SK-N-SH (cell line): ENCODE data around the gene ZNF337. TPM values are rescaled to one million over a fixed set of nuclear protein-coding genes. Genes with fewer than 3 reads are reported as not detected.

Experiments used
- CTCF ChIA-PET: fragments of 300-600, 350-600 bp; formaldehyde crosslinking; extraction: SDS; loops from one replicate; lab custom pipeline; 2021; lab: Yijun Ruan, JAX
- POLR2A ChIA-PET: fragments of 350-600 bp; sonication (Branson Sonifier 250); formaldehyde crosslinking; extraction: SDS; loops from one replicate; lab custom pipeline; 2020; ENCODE audit warnings: antibody characterized with exemption, inconsistent platforms; lab: Yijun Ruan, JAX
- DNase-seq: peaks from one replicate; pipeline ENCODE4 v3.0.0; 2012
- H2AFZ ChIP-seq: fragments of 200-600 bp; sonication (generic); 2 replicates; pipeline ENCODE4 v1.8.1; 2016; ENCODE audit warnings: antibody characterized with exemption, mild to moderate bottlenecking, low read depth
- H3F3A ChIP-seq: fragments of 200-600 bp; sonication (generic); replicated peaks from 2 replicates; pipeline ENCODE3; 2016; ENCODE audit warnings: antibody characterized with exemption, mild to moderate bottlenecking; ENCODE audit not compliant: insufficient read depth
- H3K27ac ChIP-seq, 2 experiments: fragments of 200-500 bp in 1 of 2; fragments of 200-600 bp in 1 of 2; sonication (Bioruptor generic) in 1 of 2; sonication (generic), shearing (Covaris generic) in 1 of 2; 2 replicates each; pipeline versions ENCODE4 v1.5.1 to v1.6.1; 2014 to 2016; ENCODE audit warnings: low read depth in 2 of 2, inconsistent platforms in 1 of 2, low read length in 1 of 2, mild to moderate bottlenecking in 1 of 2, mixed read lengths in 1 of 2
- H3K27me3 ChIP-seq: fragments of 200-600 bp; sonication (generic), shearing (Covaris generic); 2 replicates; pipeline ENCODE4 v1.6.1; 2016; ENCODE audit warnings: mixed run types; ENCODE audit not compliant: insufficient read depth
- H3K36me3 ChIP-seq, 2 experiments: fragments of 200-500 bp in 1 of 2; fragments of 200-600 bp in 1 of 2; sonication (Bioruptor generic) in 1 of 2; sonication (generic) in 1 of 2; replicated peaks in 1 of 2; 2 replicates each; pipeline versions ENCODE3 to v1.5.1; 2014 to 2016; ENCODE audit warnings: low read length in 1 of 2, mild to moderate bottlenecking in 1 of 2; ENCODE audit not compliant: insufficient read depth in 2 of 2, control insufficient read depth in 1 of 2
- H3K4me1 ChIP-seq, 2 experiments: fragments of 200-500 bp in 1 of 2; fragments of 200-600 bp in 1 of 2; sonication (Bioruptor generic) in 1 of 2; sonication (generic), shearing (Covaris generic) in 1 of 2; 2 replicates each; pipeline versions ENCODE4 v1.5.1 to v1.6.1; 2014 to 2016; ENCODE audit warnings: low read depth in 1 of 2, low read length in 1 of 2, mixed run types in 1 of 2; ENCODE audit not compliant: insufficient read depth in 2 of 2, control insufficient read depth in 1 of 2
- H3K4me2 ChIP-seq: fragments of 200-600 bp; sonication (generic), shearing (Covaris generic); 2 replicates; pipeline ENCODE4 v1.6.1; 2017; ENCODE audit warnings: mixed run types
- H3K4me3 ChIP-seq, 2 experiments: fragments of 200-500 bp in 1 of 2; fragments of 200-600 bp in 1 of 2; sonication (Bioruptor generic) in 1 of 2; sonication (generic), shearing (Covaris generic) in 1 of 2; 2 replicates each; pipeline versions ENCODE4 v1.5.1 to v1.8.1; 2014 to 2016; ENCODE audit warnings: low read depth in 2 of 2, inconsistent platforms in 1 of 2, low read length in 1 of 2, mild to moderate bottlenecking in 1 of 2, mixed read lengths in 1 of 2, moderate library complexity in 1 of 2
- H3K79me2 ChIP-seq: fragments of 200-600 bp; sonication (generic); 2 replicates; pipeline ENCODE4 v1.8.1; 2017; ENCODE audit warnings: mild to moderate bottlenecking; ENCODE audit not compliant: insufficient read depth
- H3K9ac ChIP-seq: fragments of 200-600 bp; sonication (generic); 2 replicates; pipeline ENCODE4 v1.6.1; 2017; ENCODE audit warnings: mixed run types
- H3K9me2 ChIP-seq: fragments of 200-600 bp; sonication (generic); 2 replicates; pipeline ENCODE4 v1.6.1; 2017; ENCODE audit warnings: mixed run types
- H3K9me3 ChIP-seq: fragments of 200-600 bp; sonication (generic); 2 replicates; pipeline ENCODE4 v1.6.1; 2017; ENCODE audit warnings: mixed run types, mild to moderate bottlenecking, moderate library complexity
- H4K20me1 ChIP-seq: fragments of 200-600 bp; sonication (generic); 2 replicates; pipeline ENCODE4 v1.6.1; 2017; ENCODE audit warnings: mild to moderate bottlenecking, mixed run types; ENCODE audit not compliant: insufficient read depth
- ELF1 ChIP-seq: IDR thresholded peaks from 2 replicates; pipeline ENCODE4 v1.4.0; 2012
- EP300 ChIP-seq, 2 experiments: IDR thresholded peaks; 2 replicates each; pipeline versions ENCODE4 v1.4.0 to v1.6.1; 2012; ENCODE audit warnings: borderline replicate concordance in 1 of 2, low read depth in 1 of 2, low read length in 1 of 2
- FOXJ3 ChIP-seq: sonication (generic); formaldehyde crosslinking; IDR thresholded peaks from 2 replicates; pipeline ENCODE4 v1.5.1; 2020; ENCODE audit warnings: mild to moderate bottlenecking, missing genetic modification reagents
- GABPA ChIP-seq: IDR thresholded peaks from 2 replicates; pipeline ENCODE4 v1.4.0; 2012; ENCODE audit warnings: low read depth, mild to moderate bottlenecking
- GATA2 ChIP-seq: sonication (generic); formaldehyde crosslinking; IDR thresholded peaks from 2 replicates; pipeline ENCODE4 v1.5.0; 2020; ENCODE audit warnings: mild to moderate bottlenecking, missing genetic modification reagents
- IRF3 ChIP-seq: fragments of 150-350 bp; IDR thresholded peaks from 2 replicates; pipeline ENCODE4 v1.6.1; 2016; ENCODE audit warnings: mild to moderate bottlenecking, low read depth, low read length
- JUND ChIP-seq: IDR thresholded peaks from 2 replicates; pipeline ENCODE4 v1.4.0; 2012
- MXI1 ChIP-seq: IDR thresholded peaks from 2 replicates; pipeline ENCODE4 v1.6.1; 2012; ENCODE audit warnings: mild to moderate bottlenecking, low read depth, low read length, improper control_type of control experiment
- NFIC ChIP-seq: IDR thresholded peaks from 2 replicates; pipeline ENCODE4 v1.4.0; 2012; ENCODE audit warnings: borderline replicate concordance
- RFX5 ChIP-seq: IDR thresholded peaks from 2 replicates; pipeline ENCODE4 v1.6.1; 2012; ENCODE audit warnings: mild to moderate bottlenecking, improper control_type of control experiment, low read length
- TAF1 ChIP-seq: IDR thresholded peaks from 2 replicates; pipeline ENCODE4 v1.6.1; 2012; ENCODE audit warnings: low read depth, mild to moderate bottlenecking, low read length, moderate library complexity, borderline replicate concordance
- ZBTB33 ChIP-seq: IDR thresholded peaks from 2 replicates; pipeline ENCODE4 v1.4.0; 2012; ENCODE audit warnings: low read depth, borderline replicate concordance
- WGBS: methylation state at CpG from one replicate; pipeline ENCODE4 v1.1.6; 2017; ENCODE audit warnings: low lambda C conversion rate; 5-methylcytosine and 5-hydroxymethylcytosine counted together
- polyA plus RNA-seq, 3 experiments: library from polyadenylated mRNA; depleted of rRNA; stranded (reverse); fragments of >200 nt; gene quantifications; 2 replicates each; pipeline ENCODE4 v1.2.3, GENCODE V29; 2012

ZNF337 gene
- polyA plus RNA-seq, 1 of the 3 experiments (the other 2 are of a cell fraction) = 16.5 TPM

- no peak for TF ChIP-seq RFX5
- TF ChIP-seq IRF3 = no peak
- no peak for TF ChIP-seq EP300 (IDR thresholded peaks at IDR 0.05; ENCODE audit: borderline replicate concordance in 1 of 2, low read depth in 1 of 2, low read length in 1 of 2)
- no peak for TF ChIP-seq JUND
- no peak for TF ChIP-seq GABPA
- TF ChIP-seq ELF1 = no peak
Observed at GRCh38 chr20:25629816-25630499, 66.7 kb downstream of the ZNF337 start (continued).

GRCh38 chr20:25626779-25627178 lies 69.9 kb downstream of the ZNF337 start:
- Histone ChIP-seq H2AFZ (no peak overlapping the region), H3K9ac (no peak overlapping the region), H3K36me3 (no peaks in the 10 kb centered on the region), H3K9me3 (no peaks in the 10 kb centered on the region), H3K79me2 (peaks cover 17% of the 10 kb centered on the region), H3F3A (no peaks in the 10 kb centered on the region), H3K4me3 (no peak overlapping the region), H3K27ac (no peak overlapping the region), H3K4me1 (peaks cover 0 to 19% of the 10 kb centered on the region in 2 experiments; a peak in 3 of 4 replicates), H3K27me3 (no peaks in the 10 kb centered on the region), H3K4me2 (no peak overlapping the region), H4K20me1 (no peaks in the 10 kb centered on the region)
- no peak for DNase-seq
- CTCF ChIA-PET = no interaction called here
- WGBS = 95% methylated on average over 9 of the region's 9 CpGs
- TF ChIP-seq ZBTB33 = no peak
- TF ChIP-seq MXI1 = no peak
- no peak for TF ChIP-seq FOXJ3 (CRISPR knock-in tag)
- no peak for TF ChIP-seq IRF3
- TF ChIP-seq TAF1 = no peak
- no peak for TF ChIP-seq GATA2 (CRISPR knock-in tag)
- TF ChIP-seq NFIC = no peak
- TF ChIP-seq, all 33 proteins: peak for 0
- POLR2A ChIA-PET = no interaction called here
- no peaks in the 10 kb centered on the region for H3K9me2 ChIP-seq
